ENCODE data around the gene TMEM91. TPM values are rescaled to one million over a fixed set of nuclear protein-coding genes. Genes with fewer than 3 reads are reported as not detected.

Gene TMEM91
- total RNA-seq, 1 donor from 2014 or later, result 9.4 TPM

- no peak for DNase-seq (ENCODE audit: extremely low read depth, low read depth, low spot score)
These were observed 51.5 kb downstream of the TMEM91 start for GRCh38 chr19:41427647-41428480.

GRCh38 chr19:41428481-41428859, 52.1 kb downstream of the TMEM91 start:
- DNase-seq (ENCODE audit: extremely low read depth, low read depth, low spot score), result no peak

GRCh38 chr19:41430922-41431321, 54.6 kb downstream of the TMEM91 start:
- no peak for DNase-seq (ENCODE audit: extremely low read depth, low read depth, low spot score)

GRCh38 chr19:41431426-41432386, 55.4 kb downstream of the TMEM91 start:
- DNase-seq (ENCODE audit: extremely low read depth, low read depth, low spot score), result no peak

- DNase-seq (ENCODE audit: extremely low read depth, low read depth, low spot score), result no peak
These were observed 56.8 kb downstream of the TMEM91 start for GRCh38 chr19:41433171-41433570.

Other genes with a start within 250 kb of the TMEM91 start
- gene CYP2S1, start 183.3 kb upstream of the TMEM91 start, total RNA-seq, result 0.88 and 9.1 TPM in 2 replicates
- gene AXL, start 157.3 kb upstream of the TMEM91 start, total RNA-seq, result 64.5 and 89.8 TPM in 2 replicates
- 135 and 217 TPM in 2 replicates for gene HNRNPUL1, start 112.2 kb upstream of the TMEM91 start, total RNA-seq
- gene CCDC97, start 66.4 kb upstream of the TMEM91 start, total RNA-seq, result 10.9 and 16.3 TPM in 2 replicates
- 59.4 and 176 TPM in 2 replicates for gene TGFB1, start 22.6 kb upstream of the TMEM91 start, total RNA-seq
- gene B9D2, start 12.4 kb upstream of the TMEM91 start, total RNA-seq, result 7.6 and 8.2 TPM in 2 replicates
- 16.7 and 17.0 TPM in 2 replicates for gene EXOSC5, start 20.8 kb downstream of the TMEM91 start, total RNA-seq
- 27.0 and 33.6 TPM in 2 replicates for gene BCKDHA, start 21.3 kb downstream of the TMEM91 start, total RNA-seq
- 0.19 and 5.5 TPM in 2 replicates for gene B3GNT8, start 50.8 kb downstream of the TMEM91 start, total RNA-seq
- 45.2 and 50.2 TPM in 2 replicates for gene DMAC2, start 63.4 kb downstream of the TMEM91 start, total RNA-seq
- gene ERICH4, start 66.6 kb downstream of the TMEM91 start, total RNA-seq, result not detected in 2 replicates
- gene CEACAM21, start 199.6 kb downstream of the TMEM91 start, total RNA-seq, result 8.8 and 9.7 TPM in 2 replicates

All from glomerular endothelial cell (primary cell).